Activated CD8-positive, alpha-beta memory T cell treated with anti-CD3 and anti-CD28 coated beads, Interleukin-2, amount 50 U/mL, for 1 hour (primary cell): ENCODE measurements around the gene CXCL8.

Experiments
- DNase-seq: peaks from one replicate; pipeline ENCODE4 v3.0.0-alpha.2; 2020; ENCODE audit errors: extremely low read depth

The CXCL8 gene

GRCh38 chr4:73718375-73719373, 21.7 kb upstream of the CXCL8 start:
- DNase-seq = no peak

- no peak for DNase-seq
Measured at GRCh38 chr4:73721435-73721834, 18.9 kb upstream of the CXCL8 start.

GRCh38 chr4:73721909-73722308, 18.5 kb upstream of the CXCL8 start:
- no peak for DNase-seq

GRCh38 chr4:73723023-73723422, 17.3 kb upstream of the CXCL8 start:
- no peak for DNase-seq

GRCh38 chr4:73723928-73724327, 16.4 kb upstream of the CXCL8 start:
- DNase-seq = no peak

- DNase-seq = no peak
Measured at GRCh38 chr4:73725510-73725909, 14.9 kb upstream of the CXCL8 start.

- DNase-seq = no peak
Measured at GRCh38 chr4:73725985-73726384, 14.4 kb upstream of the CXCL8 start.

GRCh38 chr4:73727685-73728084, 12.7 kb upstream of the CXCL8 start:
- no peak for DNase-seq

- DNase-seq = no peak
Measured at GRCh38 chr4:73728091-73728741, 12.2 kb upstream of the CXCL8 start.

- no peak for DNase-seq
Measured at GRCh38 chr4:73729534-73730165, 10.7 kb upstream of the CXCL8 start.

- no peak for DNase-seq
Measured at GRCh38 chr4:73730292-73730691, 10.1 kb upstream of the CXCL8 start.

- DNase-seq = no peak
Measured at GRCh38 chr4:73730867-73731266, 9.5 kb upstream of the CXCL8 start.

GRCh38 chr4:73731968-73732610, 8.3 kb upstream of the CXCL8 start:
- no peak for DNase-seq

GRCh38 chr4:73732759-73733431, 7.5 kb upstream of the CXCL8 start:
- no peak for DNase-seq

GRCh38 chr4:73734530-73735001, 5.8 kb upstream of the CXCL8 start:
- no peak for DNase-seq

- DNase-seq = no peak
Measured at GRCh38 chr4:73735231-73735630, 5.1 kb upstream of the CXCL8 start.

GRCh38 chr4:73741031-73741749, 821 bp downstream of the CXCL8 start:
- no peak for DNase-seq

- no peak for DNase-seq
Measured at GRCh38 chr4:73741750-73742489, 1.6 kb downstream of the CXCL8 start.

GRCh38 chr4:73742490-73743160, 2.3 kb downstream of the CXCL8 start:
- no peak for DNase-seq
